Amniotic stem cell (primary cell): Measurements from ENCODE around the gene ACTRT2.

Experiments
- DNase-seq: peaks from one replicate; lab custom pipeline; 2025; lab: John Stamatoyannopoulos, UW

Gene ACTRT2

DNA sequence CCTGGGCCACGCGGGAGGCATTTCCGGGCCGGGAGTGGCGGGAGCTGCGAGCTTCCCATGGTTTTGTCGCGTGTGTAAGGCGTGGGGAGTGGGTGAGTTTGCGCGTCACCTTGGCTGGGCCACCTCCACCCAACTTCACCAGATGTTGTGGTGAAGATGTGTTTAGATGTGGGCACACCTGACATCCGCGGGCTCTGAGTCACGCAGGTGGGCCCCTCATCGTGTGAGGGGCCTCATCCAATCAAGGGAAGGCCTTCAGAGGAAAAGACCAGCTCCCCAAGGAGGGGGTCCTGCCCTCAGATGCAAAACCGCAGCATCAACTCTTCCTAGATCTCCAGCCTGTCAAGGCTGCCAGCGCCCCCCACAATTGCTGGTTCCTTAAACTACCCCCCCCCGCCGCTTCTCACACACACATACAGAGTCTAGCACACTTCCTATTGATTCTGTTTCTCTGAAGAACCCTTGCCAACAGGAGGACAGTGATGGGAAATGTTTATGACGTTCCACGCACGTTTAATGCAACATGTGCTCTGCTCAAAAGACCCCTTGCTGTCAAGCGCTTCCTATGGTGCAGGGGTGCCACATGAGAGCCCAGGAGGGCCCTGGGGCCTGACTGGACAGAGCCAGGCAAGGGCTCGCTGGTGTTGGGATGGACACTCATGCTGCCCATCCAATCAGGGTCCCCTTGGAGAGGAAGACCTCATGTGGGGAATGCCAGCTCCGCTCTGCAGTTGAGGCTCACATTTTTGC lies 11.9 kb downstream of the ACTRT2 start:
- DNase-seq, result no peak

GRCh38 chr1:3033790-3034090 lies 12.5 kb downstream of the ACTRT2 start:
- no peak for DNase-seq

DNA sequence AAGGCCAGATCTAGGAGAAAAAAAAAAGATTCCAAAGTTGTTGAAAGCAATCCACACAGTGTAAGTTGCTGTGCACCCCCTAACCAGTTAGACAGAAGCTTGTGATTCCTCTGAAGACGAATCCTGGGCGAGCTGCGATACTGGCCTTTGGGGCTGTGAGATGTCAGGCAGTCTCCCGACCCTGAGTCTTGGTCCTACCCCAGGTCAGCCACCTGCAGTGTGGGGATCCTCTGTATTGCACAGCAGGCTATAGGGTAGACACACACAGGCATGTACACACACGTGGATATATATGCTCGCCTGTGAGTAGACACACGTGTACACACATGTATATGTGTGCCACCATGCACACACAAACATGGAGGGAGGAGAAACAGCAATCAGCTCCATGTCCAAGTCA lies 12.9 kb downstream of the ACTRT2 start:
- DNase-seq, result no peak

GRCh38 chr1:3034728-3035562 lies 13.7 kb downstream of the ACTRT2 start:
- DNase-seq, result no peak

GRCh38 chr1:3035563-3036446 lies 14.5 kb downstream of the ACTRT2 start:
- DNase-seq, result no peak

DNA sequence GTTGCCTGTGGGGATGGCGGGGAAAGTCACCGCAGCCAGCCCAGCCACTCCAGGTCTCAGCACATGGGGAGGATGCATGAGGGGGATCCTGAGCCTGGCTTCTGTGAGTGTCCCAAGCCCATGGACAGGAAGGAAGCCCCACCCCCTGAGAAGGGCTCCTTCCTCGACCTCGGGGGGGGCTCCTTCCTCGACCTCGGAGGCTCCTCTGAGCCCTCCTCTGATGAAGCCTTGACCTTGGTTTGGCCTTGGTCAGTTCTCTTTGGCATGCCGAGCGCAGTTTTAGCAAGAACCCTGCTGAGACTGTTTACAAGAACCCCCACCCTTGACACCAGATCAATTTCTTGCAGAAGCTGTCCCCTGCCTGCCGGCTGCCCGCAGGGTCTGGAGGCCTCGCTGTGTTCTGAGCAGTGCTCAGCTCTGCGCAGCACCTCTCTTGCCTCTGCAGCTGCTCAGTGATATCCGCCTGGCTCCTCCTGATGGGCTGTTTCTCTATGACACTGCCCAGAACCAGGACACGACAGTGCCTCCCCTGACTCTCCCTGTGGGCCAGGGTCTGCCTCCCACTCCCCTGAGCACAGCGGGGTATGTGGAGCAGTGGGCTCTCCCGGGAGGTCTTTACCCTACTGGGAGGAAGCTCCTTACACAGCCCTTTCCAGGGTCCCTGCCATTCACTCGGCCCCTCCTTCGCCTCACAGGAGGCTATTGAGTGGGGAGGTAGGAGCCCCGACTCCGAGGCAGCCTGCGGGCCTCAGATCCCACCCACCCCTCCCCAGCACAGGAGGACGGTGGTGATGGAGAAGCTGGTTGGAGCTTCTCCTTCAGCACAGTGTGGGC lies 15.4 kb downstream of the ACTRT2 start:
- no peak for DNase-seq

DNA sequence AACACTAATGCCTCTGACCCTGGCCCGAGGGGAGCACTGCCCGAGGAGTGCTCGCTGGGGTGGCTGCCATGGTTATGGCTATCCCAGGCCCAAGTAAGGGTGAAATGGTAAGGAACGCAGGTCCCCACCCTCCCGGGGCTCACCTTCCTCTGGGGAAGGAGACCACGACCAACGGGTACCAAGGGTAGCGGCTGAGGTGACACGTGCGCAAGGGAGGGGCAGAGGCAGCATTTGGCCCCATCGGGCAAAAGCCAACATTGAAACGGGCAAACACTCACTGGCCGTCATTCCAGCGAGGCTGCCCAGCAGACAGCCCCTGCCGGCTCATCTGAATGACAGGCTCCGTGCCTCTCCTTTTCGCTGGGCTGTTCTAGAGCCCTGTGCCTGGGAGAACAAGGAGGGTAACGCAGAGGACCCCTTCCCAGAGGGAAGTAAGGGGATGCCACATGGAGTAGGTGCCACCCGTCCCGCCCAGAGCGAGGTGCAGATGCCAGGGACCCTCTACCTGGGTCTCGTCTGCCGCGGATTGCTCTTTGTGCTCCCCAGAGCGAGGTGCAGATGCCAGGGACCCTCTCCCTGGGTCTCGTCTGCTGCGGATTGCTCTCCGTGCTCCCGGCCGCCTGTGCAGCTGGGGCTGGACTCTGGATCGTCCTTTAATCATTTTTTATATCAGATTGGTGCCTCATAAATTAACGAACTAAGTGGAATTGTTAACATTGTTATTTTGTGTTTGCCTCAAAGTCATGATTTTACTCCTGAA lies 16.2 kb downstream of the ACTRT2 start:
- DNase-seq, result no peak

DNA sequence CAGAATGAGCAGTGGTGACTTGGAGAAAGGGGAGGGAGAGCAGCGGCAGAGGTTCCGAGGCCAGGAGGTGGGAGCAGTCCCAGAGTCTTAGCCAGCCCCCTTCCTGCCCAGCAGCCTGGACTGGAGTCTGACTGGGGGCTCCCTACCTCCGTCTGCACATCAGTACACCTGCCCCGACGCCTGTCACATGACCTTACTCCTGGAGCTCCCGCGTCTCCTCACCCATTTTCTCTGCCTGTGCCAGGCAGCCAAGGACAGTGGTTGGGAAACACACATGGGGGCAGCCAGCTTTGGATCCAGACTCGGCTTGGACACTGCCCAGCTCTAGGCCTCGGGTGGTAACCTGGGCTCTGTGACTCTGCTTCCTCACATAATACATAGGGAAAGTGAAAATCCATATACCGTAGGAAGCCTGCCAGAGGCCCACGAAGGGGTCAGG lies 16.9 kb downstream of the ACTRT2 start:
- DNase-seq, result no peak

DNA sequence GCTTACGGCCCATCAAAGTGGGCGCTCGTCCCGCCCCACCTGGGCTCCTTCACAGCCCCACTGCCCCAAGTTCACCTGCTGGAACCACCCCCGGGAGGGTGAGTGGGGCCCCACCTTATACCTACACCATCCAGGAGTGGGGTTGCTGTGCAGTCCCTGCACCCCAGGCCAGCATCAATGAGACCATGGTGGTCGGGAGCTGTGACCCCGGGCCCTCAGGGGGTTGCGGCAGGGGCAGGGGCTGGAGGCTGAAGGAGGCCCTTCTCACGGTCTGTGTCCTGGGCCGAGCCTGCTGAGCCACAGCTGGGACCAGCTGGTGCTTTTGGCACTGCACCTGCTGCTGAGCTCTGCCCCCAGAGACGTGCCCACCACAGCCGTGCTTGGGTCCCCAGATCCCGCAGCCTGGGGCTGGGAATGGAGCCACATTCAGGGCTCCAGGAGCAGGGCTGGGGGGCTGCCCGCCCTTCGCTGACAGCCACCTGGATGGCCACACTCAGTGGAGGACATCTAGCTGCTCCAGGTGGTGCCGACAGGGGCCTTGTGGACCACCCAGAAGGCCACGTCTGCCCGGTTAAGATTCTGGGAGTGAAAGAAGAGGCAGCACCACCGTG lies 17.4 kb downstream of the ACTRT2 start:
- no peak for DNase-seq

DNA sequence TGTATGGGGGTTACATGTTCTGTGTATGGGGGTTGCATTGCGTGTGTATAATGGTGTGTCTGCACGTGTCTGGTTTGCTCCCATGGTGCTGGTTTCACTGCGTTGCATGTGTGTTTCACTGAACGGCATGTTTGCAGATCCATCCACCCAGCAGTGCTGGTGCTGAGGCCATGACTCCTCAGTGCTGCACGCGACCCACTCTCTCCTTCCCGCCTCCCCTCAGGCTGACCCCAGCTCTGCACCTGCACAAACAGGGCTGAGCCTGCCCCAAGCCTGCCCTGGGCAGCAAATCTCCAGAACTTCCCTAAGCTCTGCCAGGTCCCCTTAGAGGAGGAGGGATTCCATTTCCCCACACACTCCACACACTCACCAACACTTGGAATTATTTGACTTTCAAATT lies 18.7 kb downstream of the ACTRT2 start:
- DNase-seq, result no peak

- DNase-seq, result no peak
Observed at GRCh38 chr1:3042481-3042880, 21.2 kb downstream of the ACTRT2 start.

DNA sequence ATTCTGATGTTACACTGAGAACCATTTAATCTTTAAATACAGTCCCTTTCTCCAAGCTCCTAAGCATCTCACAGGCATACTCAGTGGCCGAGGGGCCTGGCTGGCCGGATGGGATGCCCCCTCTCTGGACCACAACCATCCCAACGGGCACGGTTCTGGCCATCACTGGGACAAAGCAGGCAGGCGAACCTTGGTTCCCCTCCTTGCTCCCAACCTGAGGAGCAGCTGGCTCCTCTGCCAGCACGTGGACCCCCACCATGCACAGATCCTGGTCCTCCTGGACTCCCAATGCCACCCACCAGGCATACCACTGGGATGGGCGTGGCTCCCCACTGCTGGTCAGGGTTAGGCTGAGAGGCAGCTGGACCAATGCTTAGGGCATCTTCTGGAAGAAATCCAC lies 27.9 kb downstream of the ACTRT2 start:
- DNase-seq, result no peak

GRCh38 chr1:3049905-3050304 lies 28.6 kb downstream of the ACTRT2 start:
- no peak for DNase-seq

DNA sequence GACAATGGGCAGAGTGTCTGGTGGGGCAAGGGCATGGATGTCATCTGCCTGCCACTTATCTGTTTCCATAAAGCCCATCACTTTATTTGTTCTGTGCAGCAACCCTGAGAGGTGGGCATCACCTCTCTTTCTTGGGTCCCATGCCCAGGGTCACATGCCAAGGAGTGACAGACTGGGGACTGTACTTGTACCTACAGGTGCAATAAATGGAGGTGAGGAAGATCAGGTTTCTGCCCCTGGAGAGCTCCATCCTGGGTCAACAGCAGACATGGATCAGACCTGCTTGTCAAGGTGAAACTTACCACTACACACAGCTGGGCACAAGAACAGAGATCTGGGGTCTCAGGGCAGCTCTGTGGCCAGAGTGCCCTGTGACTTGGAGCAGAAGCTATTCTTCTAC lies 29.3 kb downstream of the ACTRT2 start:
- no peak for DNase-seq

GRCh38 chr1:3051270-3052268 lies 30.3 kb downstream of the ACTRT2 start:
- DNase-seq, result no peak

- no peak for DNase-seq
Observed at GRCh38 chr1:3052501-3052900, 31.2 kb downstream of the ACTRT2 start.

DNA sequence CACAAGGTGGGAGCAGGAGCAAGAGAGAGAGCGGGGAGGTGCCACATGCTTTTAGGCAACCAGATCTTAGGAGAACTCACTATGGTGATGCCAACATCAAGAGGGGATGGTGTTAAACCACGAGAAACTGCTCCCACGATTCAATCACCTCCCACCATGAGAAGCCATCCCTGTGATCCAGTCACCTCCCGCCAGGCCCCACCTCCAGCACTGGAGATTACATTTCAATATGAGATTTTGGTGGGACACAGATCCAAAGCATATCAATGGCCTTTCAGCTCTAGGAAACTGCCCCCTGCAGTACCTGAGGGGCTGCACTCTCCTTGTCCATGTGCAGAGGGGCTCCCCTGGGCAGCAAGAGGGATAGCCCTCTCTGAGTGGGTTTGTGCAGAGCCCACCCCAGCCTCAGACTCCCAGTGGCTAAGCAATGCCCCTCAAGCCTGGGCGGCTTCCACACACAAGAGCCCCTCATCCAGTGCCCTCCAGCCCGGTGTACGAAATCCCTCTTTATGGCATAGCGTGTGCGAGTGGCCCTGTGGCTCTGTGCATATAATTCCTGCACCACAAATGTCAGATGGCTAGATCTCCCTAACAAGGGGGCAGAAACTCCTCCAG lies 32.2 kb downstream of the ACTRT2 start:
- no peak for DNase-seq

DNA sequence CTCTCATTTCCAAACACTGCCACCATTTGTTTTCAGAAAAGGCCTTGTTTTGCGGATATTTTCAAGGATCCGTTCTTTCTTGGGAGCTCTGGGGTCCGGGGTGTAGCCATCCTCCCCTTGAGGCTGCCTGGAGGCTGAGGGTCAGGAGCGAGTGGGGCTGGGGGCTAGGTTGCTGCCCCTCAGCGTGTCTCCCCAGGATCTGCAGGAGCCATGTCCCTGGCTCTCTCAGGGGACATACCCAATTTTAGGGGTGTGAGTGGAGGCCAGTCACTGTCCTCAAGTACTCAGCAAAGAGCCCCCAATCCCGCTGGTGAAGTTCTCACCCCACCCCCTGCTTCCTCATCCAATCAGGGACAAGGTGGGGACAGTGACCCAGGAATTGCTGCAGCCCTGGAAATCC lies 32.7 kb downstream of the ACTRT2 start:
- no peak for DNase-seq

- no peak for DNase-seq
Observed at GRCh38 chr1:3054474-3054873, 33.2 kb downstream of the ACTRT2 start.
